Heart left ventricle (tissue), 13 donors: ENCODE data around the gene SLC39A10.

ENCODE experiments used
- POLR2A ChIP-seq, 2 donors: fragments of 450-650 bp; IDR thresholded peaks; one replicate each; pipeline ENCODE4 v1.6.1; 2017; ENCODE audit warnings: antibody characterized with exemption in 2 of 2, mild to moderate bottlenecking in 2 of 2, moderate library complexity in 2 of 2
- TF ChIP-seq, protein P1 (sequence below), 12 donors: fragments of 200-600 bp; sonication (generic) in 4 of 12; IDR thresholded peaks; one replicate each; pipeline versions ENCODE4 v1.5.0 to v1.8.0; 2018 to 2022; ENCODE audit warnings: antibody characterized with exemption in 12 of 12, mild to moderate bottlenecking in 5 of 12
- donor health status: ischemic (EF 13 %, LVEDD 7.1; RV severe dilation, severe dysfunction).
- donor health status: DM: no; HTN: yes; CAD: no.
- donor health status: DM: no; HTN: no; CAD: no.
- donor health status: ischemic (EF 25% LVEDD 6.9; RV normal size, moderate dysfunction).
- donor health status: ischemic (EF 25% LVEDD 5.7; RV mildly dilated, moderate dysfunction).
- donor health status: ischemic (EF 35%, LVEDD 5.7; RV mildly dilated, moderate dysfunction).
- donor health status: nonischemic (EF 11% LVEDD 7.7; RV severe dilation, severe dysfunction).
- donor health status: DM: yes; HTN: yes; CAD: no.
- donor health status: PGD.
- donor health status: ischemic (EF 29% LVEDD 5.4; RV normal size, mild dysfunction).
- donor health status: nonischemic (EF 23%, LVEDD 6.1; RV moderate dilation, normal function).

DNA sequence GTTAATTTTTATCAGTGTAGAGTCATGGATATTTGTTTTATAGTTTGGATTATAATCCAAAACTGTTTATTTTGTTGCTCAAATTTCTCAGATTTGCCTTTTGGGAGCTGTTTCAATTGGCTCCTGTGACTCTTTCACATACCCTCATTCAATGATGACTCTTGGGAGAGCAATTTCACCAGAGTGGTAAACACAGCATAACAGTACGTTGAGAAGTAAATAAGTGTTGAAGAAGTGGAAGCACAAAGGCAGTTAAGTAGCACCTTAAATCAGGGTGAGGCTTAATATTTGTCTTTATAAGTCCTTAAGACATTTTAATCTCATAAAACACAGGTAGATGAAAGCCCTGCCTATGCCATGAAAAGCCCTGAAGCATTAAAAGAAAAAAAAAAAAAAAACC lies 17.1 kb upstream of the SLC39A10 start:
- TF ChIP-seq, protein P1, sequence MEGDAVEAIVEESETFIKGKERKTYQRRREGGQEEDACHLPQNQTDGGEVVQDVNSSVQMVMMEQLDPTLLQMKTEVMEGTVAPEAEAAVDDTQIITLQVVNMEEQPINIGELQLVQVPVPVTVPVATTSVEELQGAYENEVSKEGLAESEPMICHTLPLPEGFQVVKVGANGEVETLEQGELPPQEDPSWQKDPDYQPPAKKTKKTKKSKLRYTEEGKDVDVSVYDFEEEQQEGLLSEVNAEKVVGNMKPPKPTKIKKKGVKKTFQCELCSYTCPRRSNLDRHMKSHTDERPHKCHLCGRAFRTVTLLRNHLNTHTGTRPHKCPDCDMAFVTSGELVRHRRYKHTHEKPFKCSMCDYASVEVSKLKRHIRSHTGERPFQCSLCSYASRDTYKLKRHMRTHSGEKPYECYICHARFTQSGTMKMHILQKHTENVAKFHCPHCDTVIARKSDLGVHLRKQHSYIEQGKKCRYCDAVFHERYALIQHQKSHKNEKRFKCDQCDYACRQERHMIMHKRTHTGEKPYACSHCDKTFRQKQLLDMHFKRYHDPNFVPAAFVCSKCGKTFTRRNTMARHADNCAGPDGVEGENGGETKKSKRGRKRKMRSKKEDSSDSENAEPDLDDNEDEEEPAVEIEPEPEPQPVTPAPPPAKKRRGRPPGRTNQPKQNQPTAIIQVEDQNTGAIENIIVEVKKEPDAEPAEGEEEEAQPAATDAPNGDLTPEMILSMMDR (IDR thresholded peaks at IDR 0.05) = no peak
- no peak for TF ChIP-seq POLR2A (IDR thresholded peaks at IDR 0.05)
